ENCODE results near the gene PCDHGA12.
"Not testable (repeated sequence)": the region's sequence is repeated elsewhere in the genome, so short reads cannot be mapped to it uniquely, and the experiment has no call there.

Gene PCDHGA12

DNA sequence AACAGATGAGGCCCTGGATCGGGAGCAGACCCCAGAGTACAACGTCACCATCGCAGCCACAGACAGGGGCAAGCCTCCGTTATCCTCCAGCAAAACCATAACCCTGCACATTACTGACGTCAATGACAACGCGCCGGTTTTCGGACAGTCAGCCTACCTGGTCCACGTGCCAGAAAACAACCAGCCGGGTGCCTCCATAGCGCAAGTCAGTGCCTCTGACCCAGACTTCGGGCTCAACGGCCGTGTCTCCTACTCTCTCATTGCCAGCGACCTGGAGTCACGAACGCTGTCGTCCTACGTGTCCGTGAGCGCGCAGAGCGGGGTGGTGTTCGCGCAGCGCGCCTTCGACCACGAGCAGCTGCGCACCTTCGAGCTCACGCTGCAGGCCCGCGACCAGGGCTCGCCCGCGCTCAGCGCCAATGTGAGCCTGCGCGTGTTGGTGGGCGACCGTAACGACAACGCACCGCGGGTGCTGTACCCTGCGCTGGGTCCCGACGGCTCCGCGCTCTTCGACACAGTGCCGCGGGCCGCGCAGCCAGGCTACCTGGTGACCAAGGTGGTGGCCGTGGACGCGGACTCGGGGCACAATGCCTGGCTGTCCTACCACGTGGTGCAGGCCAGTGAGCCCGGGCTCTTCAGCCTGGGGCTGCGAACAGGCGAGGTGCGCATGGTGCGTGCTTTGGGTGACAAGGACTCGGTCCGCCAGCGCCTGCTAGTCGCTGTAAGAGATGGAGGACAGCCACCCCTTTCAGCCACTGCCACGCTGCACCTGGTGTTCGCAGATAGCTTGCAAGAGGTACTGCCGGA, 11.0 kb upstream of the PCDHGA12 start:
- Mint-ChIP-seq H3K36me3 (ENCODE audit: low read depth) (peaks cover 33% of the 10 kb centered on the region), H3K9me3 (peaks cover 34% of the 10 kb centered on the region), H3K4me3 (no peak overlapping the region), H3K27me3 (peaks cover 85% of the 10 kb centered on the region), H3K27ac (no peak overlapping the region), H3K4me1 (ENCODE audit: low read depth) (peaks cover 22% of the 10 kb centered on the region)

DNA sequence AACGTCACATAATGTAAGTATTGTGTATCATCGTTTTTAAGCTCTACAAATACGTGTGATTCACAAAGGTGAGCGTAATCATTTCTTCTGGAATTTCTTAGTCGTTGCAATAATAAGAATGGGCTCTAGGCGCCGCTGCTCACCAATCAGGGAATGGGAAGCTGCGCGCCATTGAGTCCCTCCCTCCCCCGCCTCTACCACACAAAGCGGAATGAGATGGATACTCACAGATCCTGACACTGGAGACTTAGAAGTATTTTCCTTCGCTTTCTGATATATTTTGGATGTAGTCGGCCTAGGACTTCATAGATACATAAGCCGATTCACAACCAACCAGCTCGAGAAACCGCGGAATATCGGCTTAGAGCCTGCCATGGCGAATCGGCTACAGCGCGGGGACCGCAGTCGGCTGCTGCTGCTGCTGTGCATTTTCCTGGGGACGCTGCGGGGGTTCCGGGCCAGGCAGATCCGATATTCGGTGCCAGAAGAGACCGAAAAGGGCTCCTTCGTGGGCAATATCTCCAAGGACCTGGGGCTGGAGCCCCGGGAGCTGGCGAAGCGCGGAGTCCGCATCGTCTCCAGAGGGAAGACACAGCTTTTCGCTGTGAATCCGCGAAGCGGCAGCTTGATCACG, 9.3 kb upstream of the PCDHGA12 start, which contains the start of gene PCDHGA11:
PCDHGA11 (plus strand) TSS at position 197 of the 634 bp plus-strand sequence; CDS start at position 374, 177 bp downstream.
- Mint-ChIP-seq H3K9me3 (peaks cover 34% of the 10 kb centered on the region), H3K36me3 (ENCODE audit: low read depth) (peaks cover 29% of the 10 kb centered on the region), H3K4me3 (peak within 1 kb of the TSS; percentile 81), H3K4me1 (ENCODE audit: low read depth) (peaks cover 15% of the 10 kb centered on the region), H3K27ac (peak within 1 kb of the TSS; percentile 63), H3K27me3 (peaks cover 88% of the 10 kb centered on the region)

GRCh38 chr5:141421489-141421855, 8.8 kb upstream of the PCDHGA12 start:
- Mint-ChIP-seq H3K27me3 (peaks cover 88% of the 10 kb centered on the region), H3K36me3 (ENCODE audit: low read depth) (peaks cover 29% of the 10 kb centered on the region), H3K4me1 (ENCODE audit: low read depth) (peaks cover 15% of the 10 kb centered on the region), H3K4me3 (peak overlapping the region; percentile 81), H3K9me3 (peaks cover 34% of the 10 kb centered on the region), H3K27ac (peak overlapping the region; percentile 52)

DNA sequence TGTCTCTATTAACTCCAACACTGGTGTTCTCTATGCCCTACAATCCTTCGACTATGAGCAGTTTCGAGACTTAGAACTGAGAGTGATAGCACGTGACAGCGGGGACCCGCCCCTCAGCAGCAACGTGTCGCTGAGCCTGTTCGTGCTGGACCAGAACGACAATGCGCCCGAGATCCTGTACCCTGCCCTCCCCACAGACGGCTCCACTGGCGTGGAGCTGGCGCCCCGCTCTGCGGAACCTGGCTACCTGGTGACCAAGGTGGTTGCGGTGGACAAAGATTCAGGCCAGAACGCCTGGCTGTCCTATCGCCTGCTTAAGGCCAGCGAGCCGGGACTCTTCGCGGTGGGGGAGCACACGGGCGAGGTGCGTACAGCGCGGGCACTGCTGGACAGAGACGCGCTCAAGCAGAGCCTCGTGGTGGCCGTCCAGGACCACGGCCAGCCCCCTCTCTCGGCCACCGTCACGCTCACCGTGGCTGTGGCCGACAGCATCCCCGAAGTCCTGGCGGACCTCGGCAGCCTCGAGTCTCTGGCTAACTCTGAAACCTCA, 7.5 kb upstream of the PCDHGA12 start:
- Mint-ChIP-seq H3K4me1 (ENCODE audit: low read depth) (peaks cover 14% of the 10 kb centered on the region), H3K27me3 (peaks cover 88% of the 10 kb centered on the region), H3K9me3 (peaks cover 33% of the 10 kb centered on the region), H3K4me3 (no peak overlapping the region), H3K36me3 (ENCODE audit: low read depth) (peaks cover 28% of the 10 kb centered on the region), H3K27ac (no peak overlapping the region)

GRCh38 chr5:141427783-141428426, 2.4 kb upstream of the PCDHGA12 start:
- peaks cover 10% of the 10 kb centered on the region for H3K4me1 Mint-ChIP-seq (ENCODE audit: low read depth)
- peaks cover 76% of the 10 kb centered on the region for H3K27me3 Mint-ChIP-seq
- H3K4me3 Mint-ChIP-seq: no peak overlapping the region
- H3K9me3 Mint-ChIP-seq: peaks cover 24% of the 10 kb centered on the region
- H3K36me3 Mint-ChIP-seq (ENCODE audit: low read depth): peaks cover 25% of the 10 kb centered on the region
- no peak overlapping the region for H3K27ac Mint-ChIP-seq

DNA sequence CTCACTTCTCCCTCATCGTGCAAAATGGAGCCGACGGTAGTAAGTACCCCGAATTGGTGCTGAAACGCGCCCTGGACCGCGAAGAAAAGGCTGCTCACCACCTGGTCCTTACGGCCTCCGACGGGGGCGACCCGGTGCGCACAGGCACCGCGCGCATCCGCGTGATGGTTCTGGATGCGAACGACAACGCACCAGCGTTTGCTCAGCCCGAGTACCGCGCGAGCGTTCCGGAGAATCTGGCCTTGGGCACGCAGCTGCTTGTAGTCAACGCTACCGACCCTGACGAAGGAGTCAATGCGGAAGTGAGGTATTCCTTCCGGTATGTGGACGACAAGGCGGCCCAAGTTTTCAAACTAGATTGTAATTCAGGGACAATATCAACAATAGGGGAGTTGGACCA, 979 bp downstream of the PCDHGA12 start:
- H3K4me1 Mint-ChIP-seq (ENCODE audit: low read depth): peaks cover 10% of the 10 kb centered on the region
- peak overlapping the region; percentile 76 for H3K4me3 Mint-ChIP-seq
- peaks cover 28% of the 10 kb centered on the region for H3K36me3 Mint-ChIP-seq (ENCODE audit: low read depth)
- H3K27me3 Mint-ChIP-seq: peaks cover 63% of the 10 kb centered on the region
- peaks cover 26% of the 10 kb centered on the region for H3K9me3 Mint-ChIP-seq
- no peak overlapping the region for H3K27ac Mint-ChIP-seq

DNA sequence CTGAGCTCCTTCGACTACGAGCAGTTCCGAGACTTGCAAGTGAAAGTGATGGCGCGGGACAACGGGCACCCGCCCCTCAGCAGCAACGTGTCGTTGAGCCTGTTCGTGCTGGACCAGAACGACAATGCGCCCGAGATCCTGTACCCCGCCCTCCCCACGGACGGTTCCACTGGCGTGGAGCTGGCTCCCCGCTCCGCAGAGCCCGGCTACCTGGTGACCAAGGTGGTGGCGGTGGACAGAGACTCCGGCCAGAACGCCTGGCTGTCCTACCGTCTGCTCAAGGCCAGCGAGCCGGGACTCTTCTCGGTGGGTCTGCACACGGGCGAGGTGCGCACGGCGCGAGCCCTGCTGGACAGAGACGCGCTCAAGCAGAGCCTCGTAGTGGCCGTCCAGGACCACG, 2.0 kb downstream of the PCDHGA12 start:
- Mint-ChIP-seq H3K27me3 (peaks cover 62% of the 10 kb centered on the region), H3K36me3 (ENCODE audit: low read depth) (peaks cover 28% of the 10 kb centered on the region), H3K4me1 (ENCODE audit: low read depth) (peaks cover 10% of the 10 kb centered on the region), H3K9me3 (peaks cover 26% of the 10 kb centered on the region)
- not testable (repeated sequence) for H3K4me3 Mint-ChIP-seq, H3K27ac Mint-ChIP-seq

- Mint-ChIP-seq H3K27me3 (peaks cover 61% of the 10 kb centered on the region), H3K36me3 (ENCODE audit: low read depth) (peaks cover 28% of the 10 kb centered on the region), H3K4me1 (ENCODE audit: low read depth) (peaks cover 10% of the 10 kb centered on the region), H3K9me3 (peaks cover 26% of the 10 kb centered on the region)
- not testable (repeated sequence) for H3K27ac Mint-ChIP-seq, H3K4me3 Mint-ChIP-seq
Measured at GRCh38 chr5:141432726-141433125, 2.4 kb downstream of the PCDHGA12 start.

- Mint-ChIP-seq H3K4me3 (no peak overlapping the region), H3K4me1 (ENCODE audit: low read depth) (peaks cover 10% of the 10 kb centered on the region), H3K27me3 (peaks cover 58% of the 10 kb centered on the region), H3K36me3 (ENCODE audit: low read depth) (peaks cover 23% of the 10 kb centered on the region), H3K9me3 (peaks cover 23% of the 10 kb centered on the region), H3K27ac (no peak overlapping the region)
Measured at GRCh38 chr5:141434006-141434405, 3.7 kb downstream of the PCDHGA12 start.

- Mint-ChIP-seq H3K36me3 (ENCODE audit: low read depth) (peaks cover 8% of the 10 kb centered on the region), H3K27ac (no peak overlapping the region), H3K9me3 (peaks cover 9% of the 10 kb centered on the region), H3K4me1 (ENCODE audit: low read depth) (no peaks in the 10 kb centered on the region), H3K4me3 (no peak overlapping the region), H3K27me3 (peaks cover 42% of the 10 kb centered on the region)
Measured at GRCh38 chr5:141437221-141437620, 6.9 kb downstream of the PCDHGA12 start.

DNA sequence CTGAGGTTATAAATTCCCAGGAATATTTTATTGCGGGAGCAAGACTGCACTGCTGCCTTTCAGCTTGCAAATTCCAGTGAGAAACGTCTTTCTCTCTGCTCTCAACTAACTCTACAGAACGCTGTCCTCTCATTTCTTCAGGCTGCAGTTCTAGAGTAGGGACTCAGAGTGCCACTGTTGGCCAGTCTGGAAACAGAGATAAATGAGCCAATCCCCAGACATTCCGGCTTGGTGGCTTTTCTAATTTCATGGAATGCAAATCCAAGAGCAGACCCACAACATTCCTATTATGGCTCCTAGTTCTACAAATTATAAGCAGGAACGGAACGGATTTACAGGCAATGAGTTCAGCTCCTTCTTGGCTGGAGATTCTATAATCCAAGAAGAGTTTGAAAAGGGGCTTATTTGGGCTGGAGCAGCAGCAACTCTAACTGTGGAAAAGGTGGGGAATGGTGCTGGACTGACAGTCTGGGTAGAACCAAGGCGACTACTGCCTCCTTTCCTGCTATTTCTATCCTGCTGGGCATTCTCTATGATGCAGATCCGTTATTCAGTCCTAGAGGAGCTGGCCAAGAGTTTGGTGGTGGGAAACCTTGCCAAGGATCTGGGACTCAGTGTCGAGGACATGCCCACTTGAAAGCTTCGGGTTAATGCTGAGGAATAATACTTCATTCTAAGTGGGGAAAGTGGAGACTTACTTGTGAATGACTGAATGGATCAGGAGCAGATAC, 9.3 kb downstream of the PCDHGA12 start:
- H3K4me1 Mint-ChIP-seq (ENCODE audit: low read depth): no peaks in the 10 kb centered on the region
- H3K9me3 Mint-ChIP-seq: peaks cover 4% of the 10 kb centered on the region
- peaks cover 4% of the 10 kb centered on the region for H3K36me3 Mint-ChIP-seq (ENCODE audit: low read depth)
- no peak overlapping the region for H3K4me3 Mint-ChIP-seq
- H3K27me3 Mint-ChIP-seq: peaks cover 29% of the 10 kb centered on the region
- no peak overlapping the region for H3K27ac Mint-ChIP-seq

DNA sequence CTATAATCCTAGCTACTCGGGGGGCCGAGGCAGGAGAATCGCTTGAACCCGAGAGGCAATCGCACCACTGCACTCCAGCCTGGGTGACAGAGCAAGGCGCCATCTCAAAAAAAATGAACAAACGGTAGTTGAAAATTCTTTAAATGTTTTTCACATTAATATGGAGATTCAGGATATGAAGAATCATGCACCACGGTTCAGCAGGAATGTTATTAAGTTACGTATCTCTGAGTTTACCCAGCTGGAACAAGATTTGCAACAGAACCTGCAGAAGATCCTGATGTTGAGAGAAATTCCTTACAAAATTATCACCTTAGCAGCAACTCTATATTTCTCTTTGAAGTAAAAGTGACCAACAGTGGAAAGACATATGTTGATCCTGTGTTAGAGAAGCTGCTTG, 10.0 kb downstream of the PCDHGA12 start:
- Mint-ChIP-seq H3K36me3 (ENCODE audit: low read depth) (peaks cover 4% of the 10 kb centered on the region), H3K4me3 (no peak overlapping the region), H3K9me3 (peaks cover 4% of the 10 kb centered on the region), H3K4me1 (ENCODE audit: low read depth) (no peaks in the 10 kb centered on the region), H3K27me3 (peaks cover 25% of the 10 kb centered on the region), H3K27ac (no peak overlapping the region)

GRCh38 chr5:141441571-141442170, 11.4 kb downstream of the PCDHGA12 start:
- Mint-ChIP-seq H3K4me1 (ENCODE audit: low read depth) (no peaks in the 10 kb centered on the region), H3K36me3 (ENCODE audit: low read depth) (peaks cover 4% of the 10 kb centered on the region), H3K27ac (no peak overlapping the region), H3K27me3 (peaks cover 26% of the 10 kb centered on the region), H3K4me3 (no peak overlapping the region), H3K9me3 (peaks cover 4% of the 10 kb centered on the region)

GRCh38 chr5:141465351-141465750, 35.0 kb downstream of the PCDHGA12 start:
- H3K4me1 Mint-ChIP-seq (ENCODE audit: low read depth): no peaks in the 10 kb centered on the region
- H3K27me3 Mint-ChIP-seq: peaks cover 26% of the 10 kb centered on the region
- H3K36me3 Mint-ChIP-seq (ENCODE audit: low read depth): no peaks in the 10 kb centered on the region
- peaks cover 6% of the 10 kb centered on the region for H3K9me3 Mint-ChIP-seq
- H3K4me3 Mint-ChIP-seq: no peak overlapping the region
- no peak overlapping the region for H3K27ac Mint-ChIP-seq
